GM21737 (cell line): Measurements from ENCODE around the gene CDHR1.

Experiments
- ATAC-seq: cut with Tn5 transposase; IDR thresholded peaks from one replicate; pipeline ENCODE4 v1.9.1; 2021; ENCODE audit warnings: mild to moderate bottlenecking, moderate library complexity; ENCODE audit not compliant: unreplicated experiment

CDHR1 gene

DNA sequence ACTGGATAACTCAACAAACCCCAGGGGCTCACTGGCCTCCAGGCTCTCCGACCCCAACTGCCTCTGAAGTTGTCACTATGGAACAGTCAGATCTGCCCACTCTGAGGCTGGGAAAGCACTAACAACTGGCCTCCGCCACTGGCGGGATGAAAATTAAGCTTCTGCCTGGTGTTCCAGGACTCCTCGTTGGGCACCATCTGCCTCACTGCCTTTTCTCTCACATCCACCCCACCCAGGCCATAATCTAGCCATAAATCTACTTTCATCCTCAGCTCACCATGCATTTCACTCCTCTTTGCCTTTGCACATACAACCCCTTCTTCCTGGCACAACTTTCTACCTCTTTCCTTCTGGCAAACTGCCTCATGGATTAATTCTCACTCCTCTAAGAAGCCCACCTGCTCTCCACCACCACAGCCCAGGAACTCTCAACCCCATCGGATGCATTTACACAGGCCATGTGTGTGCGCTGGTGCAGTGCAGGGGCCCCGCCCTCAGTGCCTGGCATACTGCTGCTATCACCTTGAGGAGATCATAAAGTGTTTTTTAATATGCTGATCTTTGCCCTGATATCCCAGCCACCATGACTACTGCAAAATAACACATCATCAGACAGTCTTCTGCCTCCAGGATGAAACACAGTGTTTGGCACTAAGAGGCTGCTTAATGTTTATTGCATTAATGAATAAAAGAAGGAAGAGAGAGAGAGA, 4.0 kb downstream of the CDHR1 start:
- ATAC-seq, result no peak

DNA sequence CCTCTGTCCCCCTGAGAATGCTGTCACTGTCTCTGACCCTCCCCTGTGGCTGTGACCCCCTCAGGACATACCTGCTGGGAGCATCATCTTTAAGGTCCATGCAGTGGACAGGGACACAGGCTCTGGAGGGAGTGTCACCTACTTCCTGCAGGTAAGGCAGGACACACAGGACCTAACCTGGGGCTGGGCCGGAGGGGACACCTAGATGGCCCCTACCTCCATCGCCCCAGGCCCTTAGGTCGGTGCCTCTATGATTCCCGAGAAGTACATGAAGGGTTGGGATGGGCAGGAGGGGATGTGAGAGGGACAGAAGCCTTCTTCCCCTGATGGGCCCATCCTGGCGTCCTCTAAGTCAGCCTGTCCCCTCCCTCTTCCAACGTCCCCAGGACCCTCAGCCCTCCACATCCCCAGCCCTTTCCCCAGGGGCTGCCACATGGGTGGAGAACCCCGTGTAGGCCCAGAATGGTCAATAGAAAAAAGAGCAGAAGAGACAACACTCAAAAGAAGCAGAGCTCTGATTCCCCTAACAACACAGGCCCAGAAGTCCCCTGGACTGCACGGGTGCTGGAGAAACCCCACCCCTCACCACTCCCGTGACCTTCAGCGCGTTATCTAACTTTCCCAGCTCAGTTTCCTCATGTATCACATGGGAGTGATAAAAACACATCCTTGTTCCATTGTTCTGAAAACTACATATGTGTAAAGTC, 6.4 kb downstream of the CDHR1 start:
- no peak for ATAC-seq

GRCh38 chr10:84201244-84201606, 6.9 kb downstream of the CDHR1 start:
- no peak for ATAC-seq

DNA sequence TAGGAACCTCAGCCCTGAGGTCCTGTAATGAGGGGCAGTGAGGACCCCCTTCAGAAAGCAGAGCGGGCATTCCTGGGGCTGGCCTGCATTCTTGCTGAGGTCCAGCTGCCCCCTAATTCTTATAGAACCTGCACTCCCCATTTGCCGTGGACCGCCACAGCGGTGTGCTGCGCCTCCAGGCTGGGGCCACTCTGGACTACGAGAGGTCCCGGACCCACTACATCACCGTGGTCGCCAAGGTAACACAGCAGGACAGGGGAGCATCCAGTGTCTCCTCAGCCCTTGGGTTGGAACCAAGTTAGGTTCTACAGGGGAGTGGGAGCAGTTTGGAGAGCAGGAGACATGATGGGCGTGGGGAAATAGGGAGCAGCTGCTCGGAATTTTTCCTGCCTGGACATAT, 7.3 kb downstream of the CDHR1 start:
- no peak for ATAC-seq

- ATAC-seq, result no peak
Measured at GRCh38 chr10:84202349-84202748, 8.0 kb downstream of the CDHR1 start.

- ATAC-seq, result no peak
Measured at GRCh38 chr10:84204122-84204521, 9.8 kb downstream of the CDHR1 start.

GRCh38 chr10:84204610-84205009, 10.3 kb downstream of the CDHR1 start:
- no peak for ATAC-seq

- ATAC-seq, result peak; percentile 70
Measured at GRCh38 chr10:84205049-84205852, 10.9 kb downstream of the CDHR1 start.

DNA sequence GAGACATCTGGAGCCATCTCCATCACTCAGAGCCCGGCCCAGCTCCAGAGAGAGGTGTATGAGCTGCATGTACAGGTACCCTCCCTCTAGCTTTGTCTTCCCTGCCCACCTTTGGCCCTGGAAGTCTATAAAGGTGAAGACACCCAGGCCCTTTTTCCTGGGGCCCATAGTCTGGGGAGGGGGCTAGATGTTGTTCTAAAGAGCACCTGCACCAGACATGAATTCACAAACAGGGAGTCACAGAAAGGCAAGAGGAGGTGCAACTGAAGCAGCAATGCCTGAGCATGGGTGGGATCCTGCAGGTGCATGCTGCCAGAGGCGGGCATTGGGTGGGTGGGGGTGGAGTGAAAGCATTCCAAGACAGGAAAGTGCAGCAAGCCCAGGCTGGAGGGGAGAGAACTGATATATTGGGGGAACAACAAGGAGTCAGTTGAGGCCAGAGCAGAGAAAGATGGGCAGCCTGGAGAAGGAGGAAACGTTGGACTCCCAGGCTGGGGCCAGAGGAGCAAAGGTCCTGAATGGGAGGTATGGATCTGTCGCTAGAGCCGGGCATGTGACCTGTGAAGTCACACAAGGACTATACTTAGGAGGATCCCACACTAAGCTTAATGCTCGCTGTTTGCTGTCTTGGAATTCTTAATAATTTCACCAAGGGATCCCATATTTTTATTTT, 11.7 kb downstream of the CDHR1 start:
- no peak for ATAC-seq

DNA sequence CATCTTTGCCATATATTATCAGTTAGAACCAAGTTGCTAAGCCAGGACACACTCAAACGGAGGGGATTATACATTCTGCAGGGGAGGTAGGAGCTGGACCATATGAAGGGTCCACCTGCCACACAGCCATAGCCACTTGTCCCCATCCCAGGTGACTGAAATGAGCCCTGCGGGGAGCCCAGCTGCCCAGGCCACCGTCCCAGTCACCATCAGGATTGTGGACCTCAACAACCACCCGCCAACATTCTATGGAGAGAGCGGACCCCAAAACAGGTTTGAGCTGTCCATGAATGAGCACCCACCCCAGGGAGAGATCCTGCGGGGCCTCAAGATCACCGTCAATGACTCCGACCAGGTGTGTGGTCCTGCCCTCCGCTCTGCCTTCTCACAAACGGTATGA, 13.7 kb downstream of the CDHR1 start:
- ATAC-seq, result no peak

GRCh38 chr10:84211566-84211965, 17.2 kb downstream of the CDHR1 start:
- ATAC-seq, result no peak

DNA sequence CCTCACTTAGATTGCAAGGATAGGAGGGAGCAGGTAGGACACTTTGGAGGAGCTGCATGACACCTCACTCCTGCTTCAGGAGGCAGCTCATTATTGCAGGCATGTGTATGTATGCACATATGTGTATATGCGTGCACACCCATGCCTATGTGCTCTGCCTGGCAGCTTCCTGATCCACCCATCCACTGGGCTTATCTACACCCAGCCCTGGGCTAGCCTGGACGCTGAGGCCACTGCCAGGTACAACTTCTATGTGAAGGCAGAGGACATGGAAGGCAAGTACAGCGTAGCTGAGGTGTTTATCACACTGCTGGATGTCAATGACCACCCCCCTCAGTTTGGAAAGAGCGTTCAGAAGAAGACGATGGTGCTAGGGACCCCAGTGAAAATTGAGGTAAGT, 17.7 kb downstream of the CDHR1 start:
- ATAC-seq, result no peak

DNA sequence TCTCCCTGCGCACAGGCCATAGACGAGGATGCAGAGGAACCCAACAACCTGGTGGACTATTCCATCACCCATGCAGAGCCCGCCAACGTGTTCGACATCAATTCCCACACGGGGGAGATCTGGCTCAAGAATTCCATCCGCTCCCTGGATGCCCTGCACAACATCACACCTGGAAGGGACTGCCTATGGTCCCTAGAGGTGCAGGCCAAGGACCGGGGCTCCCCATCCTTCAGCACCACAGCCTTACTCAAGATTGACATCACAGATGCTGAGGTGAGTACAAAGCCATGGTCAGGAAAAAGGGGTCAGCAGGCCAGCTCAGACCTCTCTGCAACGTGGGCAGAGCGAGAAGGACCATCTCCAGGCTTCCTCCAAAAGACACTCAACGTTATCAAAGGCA, 18.7 kb downstream of the CDHR1 start:
- no peak for ATAC-seq

DNA sequence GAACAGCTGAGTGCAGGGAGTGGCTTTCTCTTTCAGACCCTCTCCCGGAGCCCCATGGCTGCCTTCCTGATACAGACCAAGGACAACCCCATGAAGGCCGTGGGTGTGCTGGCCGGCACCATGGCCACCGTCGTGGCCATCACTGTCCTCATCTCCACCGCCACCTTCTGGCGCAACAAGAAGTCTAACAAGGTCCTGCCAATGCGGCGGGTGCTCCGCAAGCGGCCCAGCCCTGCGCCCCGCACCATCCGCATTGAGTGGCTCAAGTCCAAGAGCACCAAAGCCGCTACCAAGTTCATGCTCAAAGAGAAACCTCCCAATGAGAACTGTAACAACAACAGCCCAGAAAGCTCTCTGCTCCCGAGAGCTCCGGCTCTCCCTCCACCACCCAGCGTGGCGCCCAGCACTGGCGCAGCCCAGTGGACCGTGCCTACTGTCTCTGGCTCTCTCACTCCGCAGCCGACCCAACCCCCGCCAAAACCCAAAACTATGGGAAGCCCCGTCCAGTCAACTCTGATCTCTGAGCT, 19.8 kb downstream of the CDHR1 start:
- no peak for ATAC-seq

- no peak for ATAC-seq
Measured at GRCh38 chr10:84214612-84215235, 20.4 kb downstream of the CDHR1 start.

DNA sequence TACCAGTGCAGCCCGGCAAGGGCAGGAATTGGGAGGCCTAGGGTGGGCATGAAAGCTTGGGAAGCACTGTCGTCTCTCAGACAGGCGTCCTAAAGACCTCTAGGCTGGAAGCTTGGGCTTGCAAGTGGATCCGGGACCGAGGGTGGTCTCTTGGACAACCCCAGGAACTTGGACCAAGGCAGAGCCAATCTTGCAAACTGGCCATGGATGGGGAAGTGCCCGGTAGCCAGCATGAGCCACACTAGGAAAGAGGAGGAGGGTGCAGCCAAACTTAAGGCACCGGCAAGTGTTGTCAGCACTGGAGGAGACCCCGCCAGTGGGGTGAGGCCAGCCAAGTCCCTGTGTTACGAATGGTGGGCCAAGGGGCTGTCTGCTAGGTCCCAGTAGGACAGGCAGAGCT, 22.5 kb downstream of the CDHR1 start:
- no peak for ATAC-seq

DNA sequence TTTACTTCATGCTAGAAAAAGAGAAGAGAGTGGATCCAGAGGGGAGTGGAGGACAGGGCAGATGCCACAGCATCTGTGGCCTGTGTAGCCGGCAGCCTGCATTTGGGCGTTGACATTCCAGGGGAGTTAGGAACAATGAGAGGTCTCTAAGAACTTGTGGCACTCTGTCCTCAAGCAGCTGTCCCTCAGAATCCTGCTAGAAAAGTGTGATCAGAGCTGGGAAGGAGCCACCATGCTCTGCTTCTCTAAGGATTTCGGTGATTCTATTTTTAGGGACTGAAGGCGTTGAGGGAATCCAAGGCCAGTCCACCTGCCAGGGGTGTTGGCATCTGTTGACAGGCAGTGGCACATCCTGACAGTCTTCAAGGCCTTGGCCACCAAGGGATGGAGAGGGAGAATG, 23.4 kb downstream of the CDHR1 start:
- ATAC-seq, result no peak

DNA sequence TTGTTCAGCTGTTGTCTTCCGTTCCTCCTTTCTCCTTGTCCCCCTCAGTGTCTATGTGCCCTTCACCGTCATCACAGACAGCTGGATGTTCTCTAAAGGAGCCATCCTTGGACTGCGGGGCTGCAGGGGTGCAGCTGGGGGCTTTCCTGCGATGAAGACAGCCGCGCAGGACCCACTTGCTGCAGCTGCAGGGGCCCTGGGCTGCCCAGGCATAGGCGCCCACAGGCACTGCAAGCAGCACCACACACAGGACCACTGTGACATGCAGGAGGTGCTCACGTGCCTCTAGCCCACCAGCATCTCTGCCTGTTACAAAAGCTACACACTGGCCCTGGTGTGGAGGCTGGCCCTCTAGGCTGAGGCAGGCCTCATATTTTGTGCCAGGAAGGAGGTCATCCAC, 27.6 kb downstream of the CDHR1 start:
- no peak for ATAC-seq

DNA sequence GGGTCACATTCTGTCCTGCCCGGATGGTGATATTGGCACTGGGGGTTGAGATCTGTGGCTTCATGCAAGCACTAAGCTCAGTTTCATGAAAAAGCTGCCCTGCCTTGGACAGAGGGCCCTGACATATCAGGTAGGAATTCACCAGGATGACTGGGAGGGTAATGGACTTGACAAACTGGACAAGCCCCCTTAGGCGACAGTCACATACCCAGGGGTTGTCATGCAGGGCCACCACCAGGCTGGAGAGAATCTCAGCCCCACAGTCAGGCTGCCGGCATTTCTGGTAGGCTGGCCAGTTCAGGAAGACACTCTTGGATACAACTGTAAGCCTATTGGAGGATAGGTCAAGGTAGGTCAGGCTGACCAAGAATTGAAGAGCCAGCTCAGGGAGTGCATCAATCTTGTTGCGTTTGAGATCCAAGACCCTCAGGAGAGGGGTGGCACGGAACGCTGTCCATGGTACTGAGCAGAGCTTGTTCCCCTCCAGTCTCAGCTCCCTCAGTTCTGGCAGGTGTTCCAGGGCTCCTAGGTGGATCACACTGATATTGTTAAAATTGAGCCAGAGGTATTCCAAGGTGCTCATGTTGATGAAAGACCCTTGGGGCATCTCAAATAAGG, 30.2 kb downstream of the CDHR1 start:
- no peak for ATAC-seq

- ATAC-seq, result no peak
Measured at GRCh38 chr10:84225427-84226173, 31.3 kb downstream of the CDHR1 start, which contains the start of gene LRIT2. Gene LRIT2 (minus strand): TSS chr10:84225544. CDS start chr10:84225520, 24 bp downstream.
